Activated CD4-positive, alpha-beta T cell treated with anti-CD3 and anti-CD28 coated beads, Interleukin-2, amount 50 U/mL, for 16 hours (primary cell): Measurements from ENCODE around the gene GDNF.

Source experiments
- DNase-seq: peaks from one replicate; pipeline ENCODE4 v3.0.0-alpha.2; 2020

The GDNF gene

DNA sequence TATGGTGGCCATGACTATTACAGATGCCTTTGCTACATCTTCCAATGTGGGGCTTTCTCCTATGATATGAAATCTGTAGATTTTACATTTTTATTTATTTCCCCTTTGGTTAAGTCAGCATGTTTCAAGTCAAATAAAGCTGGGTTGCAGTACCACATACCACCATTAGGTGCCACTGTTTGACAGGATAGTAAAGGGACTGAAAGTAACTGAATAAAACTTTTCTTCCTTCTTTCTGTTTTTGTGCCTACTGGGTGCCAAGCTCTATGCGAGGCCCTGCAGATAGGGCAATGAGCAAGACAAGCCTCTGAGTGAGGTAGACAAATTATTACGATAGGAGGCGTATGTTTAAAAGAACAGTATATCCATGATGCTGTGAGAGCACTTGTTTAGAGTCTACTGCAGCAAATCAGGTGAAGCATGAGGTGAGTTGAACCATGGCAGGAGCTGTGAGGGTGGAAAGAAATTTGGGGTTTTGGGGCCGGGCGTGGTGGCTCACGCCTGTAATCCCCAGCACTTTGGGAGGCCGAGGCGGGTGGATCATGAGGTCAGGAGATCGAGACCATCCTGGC, 64.8 kb downstream of the GDNF start:
- peak; percentile 25 for DNase-seq

DNA sequence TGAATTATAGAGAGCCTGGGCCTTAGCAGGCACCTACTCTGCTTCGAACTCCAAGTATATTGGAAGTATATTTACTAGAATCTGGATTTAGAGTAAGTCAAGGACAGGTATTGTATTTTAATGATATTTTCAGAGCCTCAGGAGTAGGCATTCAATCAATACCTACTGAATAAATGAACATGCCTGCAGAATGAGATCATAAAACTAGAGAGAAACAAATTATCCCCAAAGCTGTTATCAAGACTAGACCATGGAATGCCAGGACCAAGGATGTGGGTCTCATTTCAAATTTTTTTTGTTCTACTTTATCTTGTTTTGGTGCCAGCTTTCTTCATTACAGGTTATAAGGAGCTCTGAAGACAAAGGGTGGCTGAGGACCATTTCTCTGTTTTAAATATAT, 66.0 kb downstream of the GDNF start:
- no peak for DNase-seq

DNA sequence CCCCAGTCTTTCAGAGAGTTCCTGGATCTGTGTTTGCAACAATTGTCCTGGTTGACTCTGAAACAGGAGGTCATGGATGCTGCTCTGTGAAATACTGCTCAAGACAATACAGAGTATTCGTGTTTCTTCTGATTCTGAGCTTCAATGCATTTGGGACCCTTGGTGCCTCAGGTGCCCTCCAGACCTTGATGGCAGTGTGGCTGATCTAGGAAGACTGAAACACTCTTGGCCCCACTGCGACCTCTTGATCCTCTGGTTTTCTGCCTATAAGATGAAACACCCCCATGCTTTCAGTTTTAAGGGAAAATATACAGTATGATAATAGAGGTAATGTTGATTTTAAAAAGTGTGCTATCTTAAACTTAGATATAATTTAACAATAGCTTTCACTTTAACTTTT, 67.6 kb downstream of the GDNF start:
- no peak for DNase-seq

DNA sequence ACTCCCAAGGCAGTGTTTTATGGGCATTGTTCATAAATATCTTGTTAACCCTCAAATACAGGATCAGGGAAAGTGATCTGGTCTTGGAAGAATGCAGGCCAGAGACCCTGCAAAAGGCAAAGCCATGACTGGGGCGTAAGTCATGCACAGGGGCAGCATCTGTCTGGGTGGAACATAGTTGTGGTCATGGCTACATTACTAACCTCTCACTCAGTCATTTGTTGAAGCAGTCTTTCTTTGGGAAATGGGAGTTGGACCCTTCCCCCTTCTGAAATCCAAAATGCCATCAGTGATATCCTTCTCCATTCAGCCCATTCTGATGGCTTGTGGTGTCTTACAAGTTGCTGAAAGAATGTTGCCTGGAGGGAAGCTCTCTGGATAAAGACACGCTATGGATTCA, 68.1 kb downstream of the GDNF start:
- no peak for DNase-seq

DNA sequence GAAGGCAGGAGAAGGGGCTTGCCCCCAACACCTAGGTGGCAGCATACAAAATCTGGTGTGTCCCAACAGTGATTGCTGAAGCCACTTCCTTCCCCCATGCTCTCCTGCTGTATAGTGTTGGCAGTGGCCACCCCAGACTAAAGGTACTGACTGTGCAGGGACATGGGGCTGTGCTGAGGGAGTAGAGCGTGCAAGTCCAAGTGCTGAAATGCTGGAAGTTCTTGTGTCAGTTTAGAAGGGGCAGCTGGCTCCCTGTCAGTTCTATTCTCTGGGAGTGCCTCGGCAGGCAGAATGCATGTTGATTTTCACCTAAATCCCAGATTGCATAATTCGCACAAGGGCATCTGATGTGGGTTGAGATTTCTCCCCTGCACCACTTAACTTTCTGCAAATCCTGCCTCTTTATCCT, 68.6 kb downstream of the GDNF start:
- DNase-seq, result no peak

DNA sequence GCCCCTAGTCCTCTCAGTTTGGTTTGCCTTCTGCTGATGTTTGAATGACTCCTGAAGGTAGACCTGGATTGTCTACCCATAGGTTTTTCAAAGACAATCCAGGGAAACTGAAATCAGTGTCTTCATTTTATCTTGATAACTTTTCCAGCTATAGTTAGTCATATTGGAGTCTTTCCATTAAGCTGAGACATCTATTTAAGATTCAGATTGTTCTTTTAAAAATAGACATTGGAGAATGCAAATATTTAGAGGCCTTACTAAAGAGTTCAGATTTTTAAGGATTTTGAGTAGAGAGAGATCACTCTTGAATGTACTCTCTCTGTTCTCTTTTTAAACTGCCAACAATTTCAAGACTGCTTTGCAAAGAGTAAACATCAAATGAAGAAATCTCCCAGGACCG, 69.1 kb downstream of the GDNF start:
- no peak for DNase-seq

DNA sequence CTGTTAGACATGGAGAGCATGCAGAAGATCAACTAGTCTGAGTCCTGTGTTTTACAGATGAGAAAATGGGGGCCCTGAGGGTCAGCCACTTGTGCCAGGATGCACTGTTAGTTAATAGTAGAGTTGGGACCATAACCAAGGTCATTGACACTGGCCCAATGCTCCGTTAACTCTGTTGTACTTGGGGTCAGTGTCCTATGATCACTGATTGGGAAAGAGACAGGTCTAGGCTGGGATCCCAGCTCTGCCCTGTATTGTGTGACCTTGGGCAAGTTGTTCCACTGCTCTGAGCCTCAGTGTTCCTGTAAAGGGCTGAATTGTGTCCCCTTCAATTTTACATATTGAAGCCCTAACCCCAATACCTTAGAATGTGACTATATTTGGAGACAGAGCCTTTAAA, 70.0 kb downstream of the GDNF start:
- DNase-seq, result no peak

DNA sequence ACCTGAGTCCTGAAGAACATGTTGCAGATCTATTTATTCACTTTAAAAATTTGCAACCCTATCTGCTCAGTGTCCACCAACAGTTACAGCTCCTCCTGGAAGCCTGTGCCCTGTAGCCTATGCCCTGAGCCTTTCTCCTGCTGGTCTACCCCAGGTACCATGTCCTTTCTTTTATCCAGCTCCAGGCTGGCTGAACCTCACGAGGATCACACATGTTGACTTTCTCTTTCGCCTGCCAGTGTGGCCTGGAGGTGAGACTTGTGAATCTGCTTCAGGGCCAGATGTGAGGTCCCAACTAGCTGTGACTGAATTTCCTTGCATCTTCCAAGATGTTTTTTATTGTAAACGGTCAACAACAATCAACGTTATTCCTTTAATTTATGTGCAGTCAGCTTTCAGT, 70.7 kb downstream of the GDNF start:
- DNase-seq, result no peak

DNA sequence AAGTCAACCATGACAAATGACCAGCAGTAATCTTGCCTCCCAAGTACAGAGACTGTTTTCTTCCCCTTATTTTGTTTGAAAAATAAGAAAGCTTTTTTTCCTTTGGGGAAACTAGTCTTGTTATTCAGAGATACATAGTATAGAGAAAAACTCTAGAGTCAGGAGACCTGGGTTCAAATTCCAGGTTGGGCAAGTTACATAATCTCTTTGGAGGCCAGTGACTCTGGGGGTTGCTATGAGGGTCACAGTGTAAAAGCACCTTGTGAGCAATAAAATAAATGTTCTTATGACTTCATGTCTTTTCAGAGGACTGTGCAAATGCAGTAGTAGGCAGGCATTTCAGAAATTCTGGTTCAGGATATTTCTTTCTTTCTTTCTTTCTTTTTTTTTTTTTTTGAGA, 71.5 kb downstream of the GDNF start:
- no peak for DNase-seq

DNA sequence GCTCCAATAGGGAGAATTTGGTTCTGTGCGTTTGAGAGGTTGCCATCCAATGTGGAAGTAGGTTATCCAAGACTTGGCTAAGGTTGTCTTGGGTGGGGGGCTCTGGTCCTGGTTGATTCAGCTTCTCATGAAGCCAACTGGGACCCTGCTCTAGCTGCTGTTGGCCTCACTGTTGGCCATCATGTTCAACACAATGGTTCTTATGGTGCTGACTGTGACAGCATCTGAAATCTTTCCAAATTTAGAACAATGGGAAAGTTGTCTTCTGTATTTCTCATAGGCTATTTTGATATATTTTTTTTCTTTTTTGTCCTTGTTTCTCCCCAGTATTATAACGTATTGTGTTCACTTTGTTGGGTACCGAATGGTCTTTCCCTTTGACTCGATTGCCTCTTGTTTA, 71.9 kb downstream of the GDNF start:
- DNase-seq, result no peak

DNA sequence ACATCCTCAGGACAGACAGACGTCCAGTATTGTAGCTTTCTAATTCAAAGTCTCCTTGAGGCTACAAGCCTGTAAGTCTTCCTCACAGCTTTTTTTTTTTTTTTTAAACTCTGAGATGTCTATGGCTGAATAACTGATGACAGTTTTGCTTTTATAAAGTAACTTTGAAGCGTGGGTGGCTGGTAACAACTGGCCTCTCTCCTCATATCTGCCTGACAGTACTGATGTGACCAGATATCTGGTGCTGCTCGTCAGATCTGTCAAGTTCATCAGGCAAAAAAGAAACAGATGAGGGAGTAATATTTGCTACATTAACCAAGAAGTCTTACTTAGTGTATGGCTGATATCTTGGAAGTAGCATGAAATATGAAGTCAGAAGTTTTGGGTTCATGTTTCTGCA, 72.6 kb downstream of the GDNF start:
- DNase-seq, result no peak
